ENCODE results near the gene LTA4H. TPM values are rescaled to one million over a fixed set of nuclear protein-coding genes. Genes with fewer than 3 reads are reported as not detected.

The LTA4H gene
- total RNA-seq, 1 experiment from 2014 or later = 66.0 TPM

DNA sequence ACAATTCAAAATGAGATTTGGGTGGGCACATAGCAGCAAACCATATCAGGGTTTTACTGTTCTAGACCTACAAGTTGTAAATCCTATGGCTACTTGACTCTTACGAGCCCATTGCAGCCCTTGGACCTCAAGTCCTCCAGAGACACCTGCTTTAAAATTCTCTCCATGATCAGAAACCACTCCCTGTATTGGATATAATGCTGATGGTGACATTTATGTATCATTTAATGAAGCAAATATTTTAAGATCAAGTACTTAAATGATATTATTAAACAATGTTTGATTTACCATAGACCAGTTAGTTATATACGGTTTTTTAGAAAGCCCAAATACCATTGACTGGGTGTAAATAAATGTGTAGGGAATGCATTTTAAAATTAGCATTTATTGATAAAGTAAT, 68.1 kb downstream of the LTA4H start:
- Mint-ChIP-seq H3K27me3 (ENCODE audit: insufficient read depth, unreplicated experiment) (no peaks in the 10 kb centered on the region), H3K4me1 (ENCODE audit: insufficient read depth, unreplicated experiment) (no peaks in the 10 kb centered on the region), H3K9me3 (ENCODE audit: unreplicated experiment) (no peaks in the 10 kb centered on the region), H3K4me3 (ENCODE audit: unreplicated experiment) (no peak overlapping the region), H3K36me3 (ENCODE audit: insufficient read depth, unreplicated experiment) (no peaks in the 10 kb centered on the region), H3K27ac (ENCODE audit: low read depth, unreplicated experiment) (no peak overlapping the region)
- TF ChIP-seq, protein P1, sequence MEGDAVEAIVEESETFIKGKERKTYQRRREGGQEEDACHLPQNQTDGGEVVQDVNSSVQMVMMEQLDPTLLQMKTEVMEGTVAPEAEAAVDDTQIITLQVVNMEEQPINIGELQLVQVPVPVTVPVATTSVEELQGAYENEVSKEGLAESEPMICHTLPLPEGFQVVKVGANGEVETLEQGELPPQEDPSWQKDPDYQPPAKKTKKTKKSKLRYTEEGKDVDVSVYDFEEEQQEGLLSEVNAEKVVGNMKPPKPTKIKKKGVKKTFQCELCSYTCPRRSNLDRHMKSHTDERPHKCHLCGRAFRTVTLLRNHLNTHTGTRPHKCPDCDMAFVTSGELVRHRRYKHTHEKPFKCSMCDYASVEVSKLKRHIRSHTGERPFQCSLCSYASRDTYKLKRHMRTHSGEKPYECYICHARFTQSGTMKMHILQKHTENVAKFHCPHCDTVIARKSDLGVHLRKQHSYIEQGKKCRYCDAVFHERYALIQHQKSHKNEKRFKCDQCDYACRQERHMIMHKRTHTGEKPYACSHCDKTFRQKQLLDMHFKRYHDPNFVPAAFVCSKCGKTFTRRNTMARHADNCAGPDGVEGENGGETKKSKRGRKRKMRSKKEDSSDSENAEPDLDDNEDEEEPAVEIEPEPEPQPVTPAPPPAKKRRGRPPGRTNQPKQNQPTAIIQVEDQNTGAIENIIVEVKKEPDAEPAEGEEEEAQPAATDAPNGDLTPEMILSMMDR (IDR thresholded peaks at IDR 0.05; ENCODE audit: unreplicated experiment) = no peak
- POLR2A ChIA-PET = no interaction called here
- DNase-seq (ENCODE audit: unreplicated experiment) = no peak
- intact Hi-C loops (cut with micrococcal nuclease) = no loop called here
- no TSS peak for BruUV-seq (replicated peaks)
- CTCF ChIA-PET = interaction anchor here (1.7 kb wide), 1 partner anchor 7 kb away, joined by 4 read pairs; no protein-coding TSS in a partner anchor

DNA sequence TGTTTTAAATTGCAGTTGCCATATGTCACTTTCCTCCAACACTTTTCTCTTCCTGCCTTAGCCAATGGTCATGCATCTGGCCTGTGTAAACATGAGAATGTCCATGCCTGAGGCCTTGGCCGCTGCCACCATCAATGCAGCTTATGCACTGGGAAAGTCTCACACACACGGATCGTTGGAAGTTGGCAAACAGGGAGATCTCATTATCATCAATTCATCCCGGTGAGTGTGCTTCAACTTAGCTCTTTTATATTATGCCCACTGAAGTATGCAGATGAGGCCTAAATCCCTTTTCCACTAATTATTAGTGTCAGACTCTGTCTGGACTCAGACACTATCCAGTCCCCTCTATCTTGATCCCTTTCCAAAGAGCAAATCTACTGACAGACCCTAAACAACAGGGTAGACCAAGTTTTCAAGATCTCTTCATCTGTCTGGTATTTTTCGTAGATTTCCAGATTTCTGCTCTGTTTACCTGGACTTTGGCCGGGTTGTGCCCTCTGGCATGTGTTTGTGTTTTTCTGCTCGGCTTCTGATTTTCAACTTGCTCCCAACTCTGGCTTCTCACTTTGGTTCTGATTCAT, 69.0 kb downstream of the LTA4H start:
- BruUV-seq (replicated peaks) = no TSS peak
- intact Hi-C loops (cut with micrococcal nuclease) = no loop called here
- Mint-ChIP-seq H3K4me3 (ENCODE audit: unreplicated experiment) (no peak overlapping the region), H3K9me3 (ENCODE audit: unreplicated experiment) (no peaks in the 10 kb centered on the region), H3K36me3 (ENCODE audit: insufficient read depth, unreplicated experiment) (no peaks in the 10 kb centered on the region), H3K27ac (ENCODE audit: low read depth, unreplicated experiment) (no peak overlapping the region), H3K27me3 (ENCODE audit: insufficient read depth, unreplicated experiment) (no peaks in the 10 kb centered on the region), H3K4me1 (ENCODE audit: insufficient read depth, unreplicated experiment) (no peaks in the 10 kb centered on the region)
- TF ChIP-seq, protein P1 (IDR thresholded peaks at IDR 0.05; ENCODE audit: unreplicated experiment) = no peak
- ChIA-PET CTCF (no interaction called here), POLR2A (interaction anchor here (1.9 kb wide), 1 partner anchor 22 kb away, joined by 7 read pairs; the partner anchor contains the start of gene AMDHD1)
- DNase-seq (ENCODE audit: unreplicated experiment) = no peak

DNA sequence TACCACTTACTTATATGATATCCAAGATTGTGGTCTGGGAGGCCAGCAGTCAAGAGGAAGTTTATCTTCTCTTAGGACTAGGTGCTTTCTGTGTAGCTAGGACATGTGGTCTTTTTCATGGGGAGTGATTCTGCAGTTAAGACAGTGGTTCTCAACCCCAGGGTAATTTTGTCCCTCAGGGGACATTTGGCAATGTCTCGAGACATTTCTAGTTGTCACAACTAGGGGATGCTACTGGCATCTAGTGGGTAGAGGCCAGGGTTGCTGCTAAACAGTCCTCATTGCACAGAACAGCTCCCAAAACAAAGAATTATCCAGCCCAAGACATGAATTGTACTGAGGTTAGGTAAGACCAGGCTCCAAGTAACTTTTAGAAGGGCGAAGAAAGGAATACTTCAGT, 72.3 kb downstream of the LTA4H start:
- ChIA-PET POLR2A (no interaction called here), CTCF (interaction anchor here (0.8 to 1.7 kb wide), 2 partner anchors 20 to 140 kb away, joined by 3 to 7 read pairs; partner anchors contain the start of genes AMDHD1 and CCDC38)
- BruUV-seq (replicated peaks) = no TSS peak
- Mint-ChIP-seq H3K27ac (ENCODE audit: low read depth, unreplicated experiment) (no peak overlapping the region), H3K4me1 (ENCODE audit: insufficient read depth, unreplicated experiment) (no peaks in the 10 kb centered on the region), H3K27me3 (ENCODE audit: insufficient read depth, unreplicated experiment) (no peaks in the 10 kb centered on the region), H3K9me3 (ENCODE audit: unreplicated experiment) (no peaks in the 10 kb centered on the region), H3K4me3 (ENCODE audit: unreplicated experiment) (no peak overlapping the region), H3K36me3 (ENCODE audit: insufficient read depth, unreplicated experiment) (no peaks in the 10 kb centered on the region)
- intact Hi-C loops (cut with micrococcal nuclease) = loop anchor here (2.0 kb wide), 1 partner anchor 44 kb away; no protein-coding TSS in a partner anchor
- peak; percentile 24 for DNase-seq (ENCODE audit: unreplicated experiment)
- TF ChIP-seq, protein P1 (IDR thresholded peaks at IDR 0.05; ENCODE audit: unreplicated experiment) = no peak

DNA sequence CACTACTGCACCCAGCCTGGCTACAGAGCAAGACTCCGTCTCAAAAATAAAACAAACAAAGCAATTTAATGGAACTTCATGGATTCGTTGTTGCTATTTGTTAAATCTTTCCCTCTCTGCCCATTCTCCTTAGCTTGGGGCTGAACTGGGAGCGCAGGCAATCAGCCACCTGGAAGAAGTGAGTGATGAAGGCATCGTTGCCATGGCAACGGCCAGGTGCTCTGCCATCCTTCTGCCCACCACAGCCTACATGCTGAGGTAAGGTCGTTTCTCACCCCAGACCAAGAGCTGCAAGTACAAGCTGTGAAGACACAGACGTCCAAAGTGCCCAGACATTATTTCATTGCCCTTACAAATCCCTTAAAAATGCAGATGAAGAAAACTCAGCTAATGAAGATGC, 73.2 kb downstream of the LTA4H start:
- Mint-ChIP-seq H3K4me3 (ENCODE audit: unreplicated experiment) (no peak overlapping the region), H3K27ac (ENCODE audit: low read depth, unreplicated experiment) (no peak overlapping the region), H3K36me3 (ENCODE audit: insufficient read depth, unreplicated experiment) (no peaks in the 10 kb centered on the region), H3K27me3 (ENCODE audit: insufficient read depth, unreplicated experiment) (no peaks in the 10 kb centered on the region), H3K9me3 (ENCODE audit: unreplicated experiment) (no peaks in the 10 kb centered on the region), H3K4me1 (ENCODE audit: insufficient read depth, unreplicated experiment) (no peaks in the 10 kb centered on the region)
- BruUV-seq (replicated peaks) = no TSS peak
- POLR2A ChIA-PET = no interaction called here
- TF ChIP-seq, protein P1 (IDR thresholded peaks at IDR 0.05; ENCODE audit: unreplicated experiment) = no peak
- CTCF ChIA-PET = interaction anchor here (0.8 to 1.7 kb wide), 3 partner anchors 19 to 43 kb away, joined by 3 to 7 read pairs (median 4); partner anchors contain the start of genes AMDHD1 and CCDC38
- intact Hi-C loops (cut with micrococcal nuclease) = loop anchor here (2.0 kb wide), 1 partner anchor 43 kb away; no protein-coding TSS in a partner anchor
- no peak for DNase-seq (ENCODE audit: unreplicated experiment)
